Measurements from ENCODE around the gene DMD.

DMD gene

GRCh38 chrX:31166416-31166815 is 2044.9 kb downstream of the DMD start:
- DNase-seq (ENCODE audit: extremely low read depth in 1 of 2, low read depth in 1 of 2), result no peak

- DNase-seq (ENCODE audit: extremely low read depth in 1 of 2, low read depth in 1 of 2), result no peak
These were observed 2045.9 kb downstream of the DMD start for GRCh38 chrX:31165241-31166035.

GRCh38 chrX:31154946-31155345 is 2056.4 kb downstream of the DMD start:
- DNase-seq (ENCODE audit: extremely low read depth in 1 of 2, low read depth in 1 of 2), result no peak

- DNase-seq (ENCODE audit: extremely low read depth in 1 of 2, low read depth in 1 of 2), result no peak
These were observed 2057.8 kb downstream of the DMD start for GRCh38 chrX:31153475-31154047.

GRCh38 chrX:31147175-31147574 is 2064.2 kb downstream of the DMD start:
- no peak for DNase-seq (ENCODE audit: extremely low read depth in 1 of 2, low read depth in 1 of 2)

GRCh38 chrX:31139961-31140360 is 2071.4 kb downstream of the DMD start:
- no peak for DNase-seq (ENCODE audit: extremely low read depth in 1 of 2, low read depth in 1 of 2)

GRCh38 chrX:31138124-31138523 is 2073.2 kb downstream of the DMD start:
- no peak for DNase-seq (ENCODE audit: extremely low read depth in 1 of 2, low read depth in 1 of 2)

- DNase-seq (ENCODE audit: extremely low read depth in 1 of 2, low read depth in 1 of 2), result no peak
These were observed 2075.2 kb downstream of the DMD start for GRCh38 chrX:31136144-31136611.

DNA sequence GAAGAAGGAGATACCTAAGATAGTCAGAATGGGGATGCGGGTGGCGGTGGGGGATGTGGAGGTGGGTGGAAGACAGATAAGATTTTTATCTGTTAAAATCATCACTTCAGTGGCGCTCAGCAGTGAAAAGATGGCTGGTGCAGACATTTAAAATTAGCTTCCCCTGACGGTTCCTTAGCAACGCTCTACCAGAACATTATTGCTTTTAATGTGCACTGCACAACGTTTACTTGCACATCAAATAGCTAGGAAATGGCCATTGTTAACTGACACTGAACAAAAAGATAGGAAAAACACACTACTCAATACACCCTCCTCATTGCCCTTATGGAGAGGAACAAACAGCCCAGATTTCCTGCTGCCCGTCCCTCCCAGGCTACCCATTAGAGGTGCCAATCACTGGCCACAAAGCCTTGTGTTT is 2078.5 kb downstream of the DMD start:
- no peak for DNase-seq (ENCODE audit: extremely low read depth in 1 of 2, low read depth in 1 of 2)

- DNase-seq (ENCODE audit: extremely low read depth in 1 of 2, low read depth in 1 of 2), result no peak
These were observed 2080.7 kb downstream of the DMD start for GRCh38 chrX:31130457-31131220.

DNA sequence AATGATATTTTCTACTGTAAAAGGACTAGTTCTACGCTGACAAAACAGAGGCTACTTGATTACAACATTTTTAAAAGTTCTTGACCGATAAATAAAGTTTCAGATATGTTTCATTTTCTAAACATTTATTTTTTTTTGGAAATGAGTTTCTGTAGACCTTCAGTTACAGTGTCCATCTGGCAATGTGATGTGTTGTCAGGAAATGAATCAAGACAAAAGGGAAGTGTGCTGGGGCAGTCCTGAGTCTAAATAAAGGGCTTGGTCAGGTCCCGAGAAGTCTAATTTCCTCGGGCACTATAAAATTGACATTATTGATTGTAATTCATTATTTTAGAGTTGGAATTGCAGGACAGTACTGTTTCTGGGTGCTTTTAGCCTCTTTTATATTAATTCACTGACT is 2082.5 kb downstream of the DMD start:
- no peak for DNase-seq (ENCODE audit: extremely low read depth in 1 of 2, low read depth in 1 of 2)

DNA sequence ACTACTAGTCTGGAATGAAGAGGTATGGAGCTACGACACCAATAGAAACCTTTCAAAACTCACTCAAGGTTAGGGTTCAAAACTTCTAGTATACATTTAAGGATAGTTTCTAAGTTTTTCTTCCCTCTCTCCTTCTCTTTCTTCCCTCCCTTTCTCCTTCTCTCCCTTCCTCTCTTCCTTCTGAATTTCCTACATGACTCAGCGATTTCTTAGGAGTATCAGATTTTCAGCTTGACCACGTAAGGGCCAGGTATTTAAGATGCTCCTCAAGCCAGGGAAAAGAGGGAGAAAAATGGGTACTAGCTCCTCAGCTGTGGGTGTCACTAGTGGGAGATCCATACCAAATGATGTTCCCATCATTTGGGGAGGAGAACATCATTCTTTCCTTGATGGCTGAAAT is 2083.6 kb downstream of the DMD start:
- DNase-seq (ENCODE audit: extremely low read depth in 1 of 2, low read depth in 1 of 2), result no peak

DNA sequence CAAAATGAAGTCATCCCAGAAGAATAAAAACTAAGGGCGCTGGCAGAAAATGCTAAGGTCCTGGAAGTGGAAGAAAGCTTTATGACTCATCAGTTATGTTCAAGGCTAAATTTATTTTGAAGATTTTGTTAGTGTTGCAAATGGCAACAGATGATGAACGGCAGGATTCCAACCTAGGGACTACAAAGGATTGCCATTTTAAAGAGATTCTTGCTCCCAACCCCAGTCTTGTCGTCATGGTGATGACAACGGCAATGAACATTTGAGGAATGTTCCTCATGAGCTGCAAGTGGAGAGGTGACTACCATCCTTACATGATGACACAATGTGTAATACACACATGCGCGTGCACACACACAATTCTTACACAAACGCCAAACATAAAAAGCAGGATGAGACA is 2085.1 kb downstream of the DMD start:
- DNase-seq (ENCODE audit: extremely low read depth in 1 of 2, low read depth in 1 of 2), result no peak

DNA sequence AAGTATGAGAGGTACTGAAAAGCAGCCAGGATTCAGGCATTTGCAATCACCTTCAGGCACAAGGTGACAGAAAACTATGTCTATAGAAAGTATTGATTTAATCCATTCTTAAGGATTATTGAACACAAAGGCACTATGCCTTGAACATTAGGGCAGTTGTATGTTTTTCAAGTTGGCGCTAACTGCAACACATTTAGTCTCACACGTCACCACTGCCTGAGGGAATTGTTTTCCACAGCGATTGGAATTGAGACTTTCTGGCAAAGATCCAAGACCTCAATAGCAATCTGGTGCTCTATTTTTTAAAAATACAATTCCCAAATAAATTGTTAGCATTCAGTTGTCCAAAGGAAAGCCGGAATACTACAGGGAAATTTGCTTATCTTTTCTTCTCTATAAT is 2086.8 kb downstream of the DMD start:
- DNase-seq (ENCODE audit: extremely low read depth in 1 of 2, low read depth in 1 of 2), result no peak

DNA sequence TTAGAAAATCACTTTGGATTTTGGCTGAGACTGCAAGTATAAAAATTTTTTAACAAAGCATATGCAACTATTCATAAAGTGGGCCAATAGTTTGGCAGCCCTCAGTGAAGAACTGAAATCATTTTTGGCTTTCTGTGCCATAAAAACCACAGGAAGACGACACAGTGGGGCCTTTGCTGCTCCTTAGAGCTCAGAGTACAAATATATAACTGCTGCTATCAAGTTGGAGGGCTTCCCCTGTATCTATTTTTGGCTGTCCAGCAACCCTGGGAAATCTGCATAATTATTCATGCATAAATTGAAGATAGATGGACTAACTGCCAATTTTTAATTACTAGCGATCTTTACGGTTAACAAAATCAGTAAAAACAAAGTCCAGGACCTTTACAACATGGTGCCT is 2088.0 kb downstream of the DMD start:
- DNase-seq (ENCODE audit: extremely low read depth in 1 of 2, low read depth in 1 of 2), result no peak

GRCh38 chrX:31117266-31117665 is 2094.1 kb downstream of the DMD start:
- no peak for DNase-seq (ENCODE audit: extremely low read depth in 1 of 2, low read depth in 1 of 2)

- no peak for DNase-seq (ENCODE audit: extremely low read depth in 1 of 2, low read depth in 1 of 2)
These were observed 2096.0 kb downstream of the DMD start for GRCh38 chrX:31115398-31115797.

GRCh38 chrX:31114858-31115257 is 2096.5 kb downstream of the DMD start:
- DNase-seq (ENCODE audit: extremely low read depth in 1 of 2, low read depth in 1 of 2), result no peak

DNA sequence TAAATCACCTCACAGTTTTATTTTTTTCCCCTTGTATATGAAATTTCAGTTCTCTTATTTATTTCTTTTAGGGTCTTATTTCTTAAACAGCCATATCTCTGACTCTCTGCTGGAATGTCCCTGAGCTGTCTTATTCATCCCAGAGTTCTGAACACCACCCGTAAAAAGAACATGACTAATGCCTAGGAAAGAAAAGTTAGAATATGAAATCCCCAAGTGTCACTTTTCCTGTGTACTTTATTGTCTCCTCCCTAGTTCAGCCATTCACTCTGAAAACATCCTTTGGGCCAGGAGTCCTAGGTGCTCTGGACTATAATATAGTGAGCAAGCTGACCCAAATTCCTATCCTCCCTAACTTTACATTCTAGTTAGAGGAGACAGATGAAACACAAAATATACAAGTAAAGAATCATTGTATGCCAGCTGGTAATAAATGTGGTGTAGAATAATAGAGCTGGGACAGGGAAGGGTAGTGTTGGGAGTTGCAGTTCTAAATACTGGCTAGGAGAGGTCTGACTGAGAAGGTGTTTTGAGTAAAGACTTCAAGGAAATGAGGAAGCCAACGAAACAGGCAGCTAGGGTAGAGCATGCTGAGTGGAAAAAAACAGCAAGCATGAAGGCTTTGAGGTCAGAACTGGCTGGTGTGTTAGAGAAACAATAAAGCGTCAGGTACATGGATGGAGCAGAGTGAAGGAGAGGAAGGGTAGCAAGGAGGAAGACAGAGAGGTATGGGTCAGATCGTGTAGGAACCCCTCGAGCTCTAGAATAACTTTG is 2098.9 kb downstream of the DMD start:
- no peak for DNase-seq (ENCODE audit: extremely low read depth in 1 of 2, low read depth in 1 of 2)

DNA sequence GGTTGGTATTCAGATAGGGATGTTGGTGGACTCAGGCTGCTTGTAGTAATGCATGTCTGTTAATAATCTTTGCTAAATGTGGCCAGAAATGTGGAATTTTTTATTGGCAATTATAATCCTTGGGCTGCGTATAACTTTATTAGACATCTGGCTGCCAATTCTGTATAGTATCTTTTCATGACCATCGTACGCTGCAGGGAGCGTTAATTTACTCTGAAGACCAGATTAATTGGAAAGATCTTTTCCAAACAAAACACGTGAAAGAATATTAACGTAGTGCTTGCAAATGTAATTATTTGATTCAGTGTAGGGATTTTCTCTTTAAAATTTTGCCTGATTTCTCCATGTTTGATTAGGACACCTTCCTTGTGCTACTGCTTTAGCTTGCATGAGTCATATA is 2100.7 kb downstream of the DMD start:
- DNase-seq (ENCODE audit: extremely low read depth in 1 of 2, low read depth in 1 of 2), result no peak

DNA sequence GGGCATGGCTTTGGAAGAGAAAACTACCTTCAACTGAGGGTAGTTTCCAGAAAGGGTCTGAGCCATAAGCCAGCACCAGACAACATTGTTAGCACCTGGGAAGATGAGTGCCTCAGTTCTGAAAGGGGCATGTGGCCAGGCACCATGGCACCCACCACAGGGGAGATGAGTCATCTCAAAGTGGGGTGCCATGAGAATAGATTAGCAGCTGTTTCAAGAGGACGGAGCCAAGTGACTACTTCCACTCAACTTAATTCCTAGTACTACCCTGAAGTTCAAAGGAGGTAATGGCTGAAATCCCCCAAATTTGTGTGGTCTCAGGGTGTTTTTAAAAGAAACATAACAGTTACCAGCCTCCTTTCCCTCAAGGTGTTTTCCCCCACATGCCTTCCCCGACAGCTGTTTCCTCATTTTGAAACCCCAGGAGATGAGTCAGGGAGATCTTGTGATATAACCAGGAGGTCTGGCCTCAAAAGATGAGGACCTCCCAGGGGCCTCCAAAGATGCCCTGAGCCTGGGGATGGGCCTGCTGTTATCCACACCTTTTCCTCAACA is 2111.7 kb downstream of the DMD start:
- DNase-seq (ENCODE audit: extremely low read depth in 1 of 2, low read depth in 1 of 2), result peak; percentile 44
